H1 (cell line): ENCODE data around the gene COL12A1. TPM values are rescaled to one million over a fixed set of nuclear protein-coding genes. Genes with fewer than 3 reads are reported as not detected.

Source experiments
- CTCF ChIA-PET: fragments of 300-600 bp; sonication (Branson Sonifier 250); formaldehyde crosslinking; loops from one replicate; lab custom pipeline; 2021; ENCODE audit not compliant: partially characterized antibody; lab: Charles Lee
- POLR2A ChIA-PET: fragments of 300-600 bp; sonication (Branson Sonifier 250); formaldehyde crosslinking; loops from one replicate; lab custom pipeline; 2021; ENCODE audit warnings: inconsistent platforms; ENCODE audit not compliant: partially characterized antibody; lab: Charles Lee
- DNase-seq, 2 experiments: peaks; one replicate each; pipeline versions ENCODE4 v3.0.0 to v3.0.0-alpha.2; 2010 to 2022; ENCODE audit warnings: low spot score in 2 of 2, low read depth in 1 of 2, mixed read lengths in 1 of 2
- FAIRE-seq: peaks from 2 replicates; lab custom pipeline; 2011; peaks lifted over from hg19 to GRCh38; lab: Jason Lieb, UNC
- H2AFZ ChIP-seq: 2 replicates; pipeline ENCODE4 v1.8.1; 2012; ENCODE audit warnings: low read length, inconsistent platforms
- H2AK5ac ChIP-seq: 2 replicates; pipeline ENCODE4 v1.6.1; 2013; ENCODE audit warnings: low read depth, low read length
- H2BK120ac ChIP-seq: replicated peaks from 2 replicates; pipeline ENCODE3; 2013; ENCODE audit warnings: low read depth, low read length, inconsistent platforms
- H2BK12ac ChIP-seq: 2 replicates; pipeline ENCODE4 v1.6.1; 2013; ENCODE audit warnings: low read depth, low read length
- H2BK15ac ChIP-seq: 2 replicates; pipeline ENCODE4 v1.6.1; 2013; ENCODE audit warnings: low read length
- H2BK20ac ChIP-seq: 2 replicates; pipeline ENCODE4 v1.6.1; 2013; ENCODE audit warnings: low read length
- H2BK5ac ChIP-seq: 2 replicates; pipeline ENCODE4 v1.6.1; 2013; ENCODE audit warnings: low read depth, low read length
- H3K14ac ChIP-seq: 2 replicates; pipeline ENCODE4 v1.6.1; 2013; ENCODE audit warnings: inconsistent platforms; ENCODE audit not compliant: insufficient read length
- H3K18ac ChIP-seq: 2 replicates; pipeline ENCODE4 v1.6.1; 2013; ENCODE audit warnings: low read length; ENCODE audit errors: extremely low read depth
- H3K23ac ChIP-seq: 2 replicates; pipeline ENCODE4 v1.6.1; 2013; ENCODE audit warnings: inconsistent platforms; ENCODE audit not compliant: insufficient read length
- H3K23me2 ChIP-seq: 2 replicates; pipeline ENCODE4 v1.6.1; 2013; ENCODE audit warnings: low read depth, low read length
- H3K27ac ChIP-seq: 2 replicates; pipeline ENCODE4 v1.6.1; 2011; ENCODE audit warnings: low read depth, low read length, inconsistent platforms
- H3K27me3 ChIP-seq, 4 experiments: replicated peaks in 1 of 4; 1 replicate in 1 of 4; 2 replicates in 3 of 4; pipeline versions ENCODE4 v1.6.1 to v1.8.1; 2011 to 2013; ENCODE audit warnings: low read length in 3 of 4, mild to moderate bottlenecking in 3 of 4, inconsistent platforms in 2 of 4, mixed read lengths in 2 of 4, moderate library complexity in 1 of 4; ENCODE audit not compliant: control insufficient read depth in 3 of 4, insufficient read depth in 3 of 4; ENCODE audit errors: extremely low read depth in 1 of 4
- H3K36me3 ChIP-seq, 4 experiments: 2 replicates each; pipeline versions ENCODE4 v1.6.1 to v1.8.1; 2011 to 2013; ENCODE audit warnings: mild to moderate bottlenecking in 4 of 4, low read length in 3 of 4, moderate library complexity in 2 of 4, control low read depth in 1 of 4, inconsistent platforms in 1 of 4; ENCODE audit not compliant: insufficient read depth in 4 of 4, control insufficient read depth in 2 of 4
- H3K4ac ChIP-seq: replicated peaks from 2 replicates; pipeline ENCODE3; 2013; ENCODE audit warnings: low read length, low read depth, mixed read lengths, inconsistent platforms; ENCODE audit not compliant: insufficient read length
- H3K4me1 ChIP-seq, 4 experiments: replicated peaks in 1 of 4; 1 replicate in 1 of 4; 2 replicates in 3 of 4; pipeline versions ENCODE4 v1.6.1 to v1.8.1; 2011 to 2013; ENCODE audit warnings: low read length in 3 of 4, inconsistent platforms in 2 of 4, mixed read lengths in 1 of 4; ENCODE audit not compliant: insufficient read depth in 4 of 4, control insufficient read depth in 3 of 4
- H3K4me2 ChIP-seq, 2 experiments: 2 replicates each; pipeline versions ENCODE4 v1.6.1 to v1.8.1; 2011 to 2013; ENCODE audit warnings: low read depth in 2 of 2, low read length in 2 of 2, control low read depth in 1 of 2, inconsistent platforms in 1 of 2, mild to moderate bottlenecking in 1 of 2; ENCODE audit not compliant: insufficient read depth in 1 of 2
- H3K4me3 ChIP-seq, 4 experiments: fragments of 200-600, 300-600 bp in 1 of 4; sonication (generic), shearing (Covaris generic), sonication (Bioruptor Twin) in 1 of 4; 2 replicates each; pipeline versions ENCODE4 v1.5.1 to v1.8.1; 2011 to 2016; ENCODE audit warnings: low read length in 4 of 4, low read depth in 3 of 4, control low read depth in 2 of 4, inconsistent platforms in 2 of 4, mild to moderate bottlenecking in 2 of 4, mixed read lengths in 1 of 4, moderate library complexity in 1 of 4; ENCODE audit not compliant: insufficient read depth in 2 of 4; ENCODE audit errors: extremely low read depth in 1 of 4
- H3K56ac ChIP-seq: replicated peaks from 2 replicates; pipeline ENCODE3; 2013; ENCODE audit warnings: low read depth, mild to moderate bottlenecking, mixed read lengths, low read length, inconsistent platforms; ENCODE audit not compliant: insufficient read length
- H3K79me1 ChIP-seq: 2 replicates; pipeline ENCODE4 v1.6.1; 2013; ENCODE audit warnings: low read depth, low read length, control low read depth
- H3K79me2 ChIP-seq, 2 experiments: 2 replicates each; pipeline versions ENCODE4 v1.6.1 to v1.8.1; 2012 to 2013; ENCODE audit warnings: low read length in 2 of 2, mild to moderate bottlenecking in 2 of 2, inconsistent platforms in 1 of 2; ENCODE audit not compliant: insufficient read depth in 2 of 2, control insufficient read depth in 1 of 2
- H3K9ac ChIP-seq, 4 experiments: replicated peaks in 1 of 4; 1 replicate in 1 of 4; 2 replicates in 3 of 4; pipeline versions ENCODE4 v1.6.1 to v1.8.1; 2011 to 2013; ENCODE audit warnings: low read depth in 3 of 4, low read length in 3 of 4, control low read depth in 2 of 4, mild to moderate bottlenecking in 2 of 4, moderate library complexity in 2 of 4, inconsistent platforms in 1 of 4; ENCODE audit errors: extremely low read depth in 1 of 4
- H3K9me3 ChIP-seq, 2 experiments: 2 replicates each; pipeline versions ENCODE4 v1.6.1 to v1.8.1; 2012 to 2013; ENCODE audit warnings: mild to moderate bottlenecking in 2 of 2, moderate library complexity in 2 of 2, control low read depth in 1 of 2, inconsistent platforms in 1 of 2, low read depth in 1 of 2, low read length in 1 of 2, mixed read lengths in 1 of 2; ENCODE audit not compliant: insufficient read depth in 2 of 2
- H4K20me1 ChIP-seq, 2 experiments: replicated peaks in 1 of 2; 2 replicates each; pipeline versions ENCODE3 to v1.8.1; 2011 to 2013; ENCODE audit warnings: inconsistent platforms in 2 of 2, low read length in 2 of 2, mild to moderate bottlenecking in 1 of 2; ENCODE audit not compliant: insufficient read depth in 2 of 2, control insufficient read depth in 1 of 2
- H4K5ac ChIP-seq: 2 replicates; pipeline ENCODE4 v1.6.1; 2013; ENCODE audit warnings: low read length, low read depth, mixed read lengths, inconsistent platforms; ENCODE audit not compliant: insufficient read length
- H4K8ac ChIP-seq: 2 replicates; pipeline ENCODE4 v1.8.0; 2013; ENCODE audit warnings: mild to moderate bottlenecking, moderate library complexity, low read length, inconsistent platforms; ENCODE audit not compliant: insufficient read depth; ENCODE audit errors: extremely low read depth
- H4K91ac ChIP-seq: replicated peaks from 2 replicates; pipeline ENCODE3; 2013; ENCODE audit warnings: low read length, mixed read lengths, inconsistent platforms; ENCODE audit not compliant: insufficient read length
- ASH2L ChIP-seq: fragments of 200-600, 300-600 bp; sonication (generic); IDR thresholded peaks from one replicate; pipeline ENCODE4 v1.7.1; 2017; ENCODE audit warnings: low read length
- CTBP2 ChIP-seq: IDR thresholded peaks from 2 replicates; pipeline ENCODE4 v1.7.0; 2011; ENCODE audit warnings: borderline replicate concordance, mild to moderate bottlenecking, moderate library complexity, mixed read lengths, low read length; ENCODE audit not compliant: insufficient read depth, insufficient read length
- POLR2A ChIP-seq, 2 experiments: IDR thresholded peaks; 1 replicate in 1 of 2; 2 replicates in 1 of 2; pipeline ENCODE4 v1.6.1; 2011; ENCODE audit warnings: low read depth in 2 of 2, low read length in 2 of 2, mild to moderate bottlenecking in 2 of 2; ENCODE audit errors: control extremely low read depth in 1 of 2
- WGBS, 2 experiments: shearing (Covaris generic) in 1 of 2; methylation state at CpG; one replicate each; pipeline versions ENCODE4 v1.1.6 to v1.1.7; 2013 to 2015; ENCODE audit warnings: low lambda C conversion rate in 2 of 2, mixed read lengths in 2 of 2, inconsistent platforms in 1 of 2, low coverage in 1 of 2, missing lambda C conversion rate in 1 of 2; ENCODE audit not compliant: insufficient replicate concordance in 2 of 2, insufficient coverage in 1 of 2, insufficient read length in 1 of 2; ENCODE audit errors: extremely low coverage in 1 of 2, missing lambda C conversion rate in 1 of 2; 5-methylcytosine and 5-hydroxymethylcytosine counted together
- polyA plus RNA-seq, 7 experiments: library from polyadenylated mRNA; depleted of rRNA in 3 of 7; stranded (reverse) in 5 of 7; unstranded in 2 of 7; fragments of >200 nt in 5 of 7; fragments of 200-250 nt in 2 of 7; gene quantifications; 1 replicate in 5 of 7; 2 replicates in 1 of 7; 4 replicates in 1 of 7; pipeline versions ENCODE4 v1.2.1 to v1.2.3, GENCODE V29; 2011 to 2013; ENCODE audit warnings: missing spikeins in 2 of 7, mixed read lengths in 2 of 7
- total RNA-seq: library from RNA; stranded (reverse); fragmentation: NEBNext Ultra II Directional; extraction: Animal tissue kit (Norgen Biotek cat#: 25700); gene quantifications from 2 replicates; pipeline ENCODE4 v1.2.1, GENCODE V29; 2021

COL12A1 gene
- total and polyA plus RNA-seq, 2 of the 8 experiments (the other 6 are each of a cell fraction or from before 2014, with no cell fraction given) = 1.4 to 4.7 TPM

GRCh38 chr6:75128878-75129570 is 76.8 kb downstream of the COL12A1 start:
- H2AK5ac ChIP-seq = no peak overlapping the region
- no peak overlapping the region for H2BK20ac ChIP-seq
- H3K4me1 ChIP-seq = no peaks in the 10 kb centered on the region
- H3K36me3 ChIP-seq = no peaks in the 10 kb centered on the region
- H3K79me2 ChIP-seq = no peaks in the 10 kb centered on the region
- H4K91ac ChIP-seq = no peak overlapping the region
- H3K79me1 ChIP-seq = no peaks in the 10 kb centered on the region
- no peaks in the 10 kb centered on the region for H4K20me1 ChIP-seq
- H3K14ac ChIP-seq = no peak overlapping the region
- H2BK15ac ChIP-seq = no peak overlapping the region
- ChIA-PET CTCF (no interaction called here), POLR2A (no interaction called here)
- no peak overlapping the region for H3K9ac ChIP-seq
- DNase-seq (no peak), FAIRE-seq (no peak)
- H3K27ac ChIP-seq = no peak overlapping the region
- no peak overlapping the region for H3K23ac ChIP-seq
- H3K4ac ChIP-seq = no peak overlapping the region
- H3K4me2 ChIP-seq = no peak overlapping the region
- H2AFZ ChIP-seq = no peak overlapping the region
- H3K27me3 ChIP-seq = no peaks in the 10 kb centered on the region
- H3K9me3 ChIP-seq = no peaks in the 10 kb centered on the region
- H4K8ac ChIP-seq = no peak overlapping the region
- H2BK12ac ChIP-seq = no peak overlapping the region
- H4K5ac ChIP-seq = no peak overlapping the region
- WGBS, 2 experiments = 81% methylated on average over 3 of the region's 3 CpGs; no CpG with 5 or more reads in 1 of the 2 experiments
- H3K18ac ChIP-seq = no peak overlapping the region
- H2BK5ac ChIP-seq = no peak overlapping the region
- no peak overlapping the region for H3K4me3 ChIP-seq
- H3K23me2 ChIP-seq = no peaks in the 10 kb centered on the region
- no peak overlapping the region for H2BK120ac ChIP-seq
- no peak overlapping the region for H3K56ac ChIP-seq
- TF ChIP-seq CTBP2 (no peak), ASH2L (no peak), POLR2A (IDR thresholded peaks at IDR 0.05; ENCODE audit: control extremely low read depth in 1 of 2, low read depth in 2 of 2, low read length in 2 of 2) (no peak)
